OCI-LY1 (cell line): Measurements from ENCODE around the gene HSD3B2.

ENCODE experiments used
- EZH2 ChIP-seq: fragments of 200-600 bp; sonication (generic), shearing (Covaris generic); IDR thresholded peaks from 2 replicates; pipeline ENCODE4 v1.8.0; 2017; ENCODE audit warnings: borderline replicate concordance, mixed run types, mild to moderate bottlenecking, antibody characterized with exemption, low read length, moderate library complexity, mixed read lengths
- TF ChIP-seq, protein P1 (sequence below): fragments of 200-600 bp; sonication (generic), shearing (Covaris generic); IDR thresholded peaks from 2 replicates; pipeline ENCODE4 v1.5.1; 2017; ENCODE audit warnings: mild to moderate bottlenecking, antibody characterized with exemption, low read length, moderate library complexity, mixed read lengths

DNA sequence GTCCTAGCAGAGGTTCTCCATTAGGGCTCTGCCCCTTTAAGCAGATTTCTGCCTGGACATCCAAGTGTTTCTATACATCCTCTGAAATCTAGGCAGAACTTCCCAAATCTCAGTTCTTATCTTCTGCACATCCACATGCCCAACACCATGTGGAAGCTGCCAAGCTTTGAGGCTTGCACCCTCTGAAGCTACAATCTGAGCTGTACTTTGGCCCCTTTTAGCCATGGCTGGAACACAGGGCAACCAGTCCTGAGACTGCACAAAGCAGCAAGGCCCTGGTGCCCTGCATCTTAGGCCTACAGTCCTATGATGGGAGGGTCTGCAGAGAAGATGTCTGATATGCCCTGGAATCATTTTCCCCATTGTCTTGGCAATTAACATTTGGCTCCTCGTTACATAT lies 38.4 kb upstream of the HSD3B2 start:
- TF ChIP-seq, protein P1, sequence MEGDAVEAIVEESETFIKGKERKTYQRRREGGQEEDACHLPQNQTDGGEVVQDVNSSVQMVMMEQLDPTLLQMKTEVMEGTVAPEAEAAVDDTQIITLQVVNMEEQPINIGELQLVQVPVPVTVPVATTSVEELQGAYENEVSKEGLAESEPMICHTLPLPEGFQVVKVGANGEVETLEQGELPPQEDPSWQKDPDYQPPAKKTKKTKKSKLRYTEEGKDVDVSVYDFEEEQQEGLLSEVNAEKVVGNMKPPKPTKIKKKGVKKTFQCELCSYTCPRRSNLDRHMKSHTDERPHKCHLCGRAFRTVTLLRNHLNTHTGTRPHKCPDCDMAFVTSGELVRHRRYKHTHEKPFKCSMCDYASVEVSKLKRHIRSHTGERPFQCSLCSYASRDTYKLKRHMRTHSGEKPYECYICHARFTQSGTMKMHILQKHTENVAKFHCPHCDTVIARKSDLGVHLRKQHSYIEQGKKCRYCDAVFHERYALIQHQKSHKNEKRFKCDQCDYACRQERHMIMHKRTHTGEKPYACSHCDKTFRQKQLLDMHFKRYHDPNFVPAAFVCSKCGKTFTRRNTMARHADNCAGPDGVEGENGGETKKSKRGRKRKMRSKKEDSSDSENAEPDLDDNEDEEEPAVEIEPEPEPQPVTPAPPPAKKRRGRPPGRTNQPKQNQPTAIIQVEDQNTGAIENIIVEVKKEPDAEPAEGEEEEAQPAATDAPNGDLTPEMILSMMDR = no peak
- no peak for TF ChIP-seq EZH2
